ENCODE data around the gene NOSIP.

The NOSIP gene

GRCh38 chr19:49570138-49570856 is 10.1 kb downstream of the NOSIP start:
- TF ChIP-seq, protein P1, sequence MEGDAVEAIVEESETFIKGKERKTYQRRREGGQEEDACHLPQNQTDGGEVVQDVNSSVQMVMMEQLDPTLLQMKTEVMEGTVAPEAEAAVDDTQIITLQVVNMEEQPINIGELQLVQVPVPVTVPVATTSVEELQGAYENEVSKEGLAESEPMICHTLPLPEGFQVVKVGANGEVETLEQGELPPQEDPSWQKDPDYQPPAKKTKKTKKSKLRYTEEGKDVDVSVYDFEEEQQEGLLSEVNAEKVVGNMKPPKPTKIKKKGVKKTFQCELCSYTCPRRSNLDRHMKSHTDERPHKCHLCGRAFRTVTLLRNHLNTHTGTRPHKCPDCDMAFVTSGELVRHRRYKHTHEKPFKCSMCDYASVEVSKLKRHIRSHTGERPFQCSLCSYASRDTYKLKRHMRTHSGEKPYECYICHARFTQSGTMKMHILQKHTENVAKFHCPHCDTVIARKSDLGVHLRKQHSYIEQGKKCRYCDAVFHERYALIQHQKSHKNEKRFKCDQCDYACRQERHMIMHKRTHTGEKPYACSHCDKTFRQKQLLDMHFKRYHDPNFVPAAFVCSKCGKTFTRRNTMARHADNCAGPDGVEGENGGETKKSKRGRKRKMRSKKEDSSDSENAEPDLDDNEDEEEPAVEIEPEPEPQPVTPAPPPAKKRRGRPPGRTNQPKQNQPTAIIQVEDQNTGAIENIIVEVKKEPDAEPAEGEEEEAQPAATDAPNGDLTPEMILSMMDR (IDR thresholded peaks at IDR 0.05) = peak; percentile 71
- H3K27ac ChIP-seq = no peak overlapping the region
- H3K9me3 ChIP-seq = no peaks in the 10 kb centered on the region
- H3K4me1 ChIP-seq (ENCODE audit: control insufficient read depth in 1 of 2, insufficient read depth in 1 of 2, low read depth in 1 of 2, low read length in 1 of 2) = no peaks in the 10 kb centered on the region
- H3K27me3 ChIP-seq = no peaks in the 10 kb centered on the region
- H3K36me3 ChIP-seq = peaks cover 23% of the 10 kb centered on the region
- H3K4me3 ChIP-seq (ENCODE audit: low read depth in 1 of 2, low read length in 1 of 2) = no peak overlapping the region

GRCh38 chr19:49567861-49568441 is 12.4 kb downstream of the NOSIP start:
- H3K4me3 ChIP-seq (ENCODE audit: low read depth in 1 of 2, low read length in 1 of 2) = no peak overlapping the region
- no peak overlapping the region for H3K27ac ChIP-seq

GRCh38 chr19:49566302-49566701 is 14.1 kb downstream of the NOSIP start:
- no peak overlapping the region for H3K4me3 ChIP-seq (ENCODE audit: low read depth in 1 of 2, low read length in 1 of 2)
- TF ChIP-seq, protein P1 (IDR thresholded peaks at IDR 0.05) = no peak
- no peaks in the 10 kb centered on the region for H3K9me3 ChIP-seq
- no peak overlapping the region for H3K27ac ChIP-seq
- no peaks in the 10 kb centered on the region for H3K4me1 ChIP-seq (ENCODE audit: control insufficient read depth in 1 of 2, insufficient read depth in 1 of 2, low read depth in 1 of 2, low read length in 1 of 2)
- H3K27me3 ChIP-seq = no peaks in the 10 kb centered on the region
- H3K36me3 ChIP-seq = peaks cover 15% of the 10 kb centered on the region

More at GRCh38 chr19:49567861-49568441, 12.4 kb downstream of the NOSIP start:
- Histone ChIP-seq H3K9me3 (no peaks in the 10 kb centered on the region), H3K4me1 (ENCODE audit: control insufficient read depth in 1 of 2, insufficient read depth in 1 of 2, low read depth in 1 of 2, low read length in 1 of 2) (no peaks in the 10 kb centered on the region), H3K27me3 (no peaks in the 10 kb centered on the region), H3K36me3 (peaks cover 16% of the 10 kb centered on the region)
- TF ChIP-seq, protein P1 (IDR thresholded peaks at IDR 0.05) = no peak

DNA sequence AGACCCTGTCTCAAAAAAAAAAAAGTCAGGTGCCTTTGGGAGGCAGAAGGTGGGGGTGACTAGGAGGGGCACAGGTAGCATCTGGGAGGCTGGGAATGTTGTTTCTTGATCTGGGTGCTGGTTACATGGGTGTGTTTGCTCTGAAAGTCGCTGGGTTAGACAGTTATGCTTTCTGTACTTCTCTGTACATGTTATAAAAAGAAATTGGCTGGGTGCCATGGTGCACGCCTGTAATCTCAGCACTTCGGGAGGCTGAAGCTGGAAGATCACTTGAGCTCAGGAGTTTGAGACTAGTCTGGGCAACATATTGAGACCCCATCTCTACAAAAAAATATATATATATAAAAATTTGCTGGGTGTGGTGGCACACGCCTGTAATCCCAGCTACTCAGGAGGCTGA is 15.1 kb downstream of the NOSIP start:
- H3K36me3 ChIP-seq = peaks cover 20% of the 10 kb centered on the region
- TF ChIP-seq, protein P1 (IDR thresholded peaks at IDR 0.05) = no peak
- no peak overlapping the region for H3K27ac ChIP-seq
- no peaks in the 10 kb centered on the region for H3K27me3 ChIP-seq
- no peak overlapping the region for H3K4me3 ChIP-seq (ENCODE audit: low read depth in 1 of 2, low read length in 1 of 2)
- H3K4me1 ChIP-seq (ENCODE audit: control insufficient read depth in 1 of 2, insufficient read depth in 1 of 2, low read depth in 1 of 2, low read length in 1 of 2) = peaks cover 5 to 9% of the 10 kb centered on the region in 2 experiments
- no peaks in the 10 kb centered on the region for H3K9me3 ChIP-seq

DNA sequence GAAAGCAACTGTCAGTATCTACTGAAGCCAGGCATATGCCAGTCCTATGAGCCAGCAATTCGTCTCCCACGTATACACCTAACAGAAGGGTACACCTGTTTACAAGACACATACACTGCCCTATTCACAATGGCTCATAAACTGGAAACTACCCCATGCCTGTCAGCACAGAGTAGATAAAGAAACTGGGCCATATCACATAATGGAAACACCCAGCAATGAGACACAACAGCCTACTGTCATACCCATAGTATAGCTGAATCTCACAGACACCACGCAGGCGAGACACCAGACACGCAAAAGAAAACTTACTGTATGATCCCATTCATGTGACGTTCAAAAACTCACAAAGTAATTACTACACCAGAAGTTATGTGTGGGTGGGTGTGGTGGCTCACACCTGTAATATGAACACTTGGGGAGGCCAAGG is 15.7 kb downstream of the NOSIP start:
- TF ChIP-seq, protein P1 (IDR thresholded peaks at IDR 0.05) = no peak
- Histone ChIP-seq H3K4me3 (ENCODE audit: low read depth in 1 of 2, low read length in 1 of 2) (no peak overlapping the region), H3K27me3 (no peaks in the 10 kb centered on the region), H3K36me3 (peaks cover 26% of the 10 kb centered on the region), H3K9me3 (no peaks in the 10 kb centered on the region), H3K4me1 (ENCODE audit: control insufficient read depth in 1 of 2, insufficient read depth in 1 of 2, low read depth in 1 of 2, low read length in 1 of 2) (peaks cover 7 to 10% of the 10 kb centered on the region in 2 experiments), H3K27ac (no peak overlapping the region)
